GM12878 (cell line): Measurements from ENCODE around the gene PIPOX. TPM values are rescaled to one million over a fixed set of nuclear protein-coding genes. Genes with fewer than 3 reads are reported as not detected.

Source experiments
- ATAC-seq: fragments of 200-7000 bp; cut with Tn5 transposase; 3 replicates; pipeline ENCODE4 v1.9.1; 2020; ENCODE audit warnings: mild to moderate bottlenecking, moderate library complexity
- BruUV-seq: library from RNA; stranded (reverse); fragments of 400-500 nt; replicated peaks from 2 replicates; lab custom pipeline; 2021; lab: Mats Ljungman, UMichigan
- CTCF ChIA-PET: fragments of 300-600 bp; sonication (Branson Sonifier 250); formaldehyde crosslinking; extraction: SDS; loops from one replicate; lab custom pipeline; 2021; ENCODE audit warnings: inconsistent platforms; lab: Yijun Ruan, JAX
- POLR2A ChIA-PET: fragments of 350-600 bp; formaldehyde crosslinking; extraction: SDS; loops from one replicate; lab custom pipeline; 2021; ENCODE audit warnings: inconsistent platforms; lab: Charles Lee
- RAD21 ChIA-PET: fragments of 300-600 bp; sonication (Branson Sonifier 250); formaldehyde crosslinking; loops from one replicate; lab custom pipeline; 2023; ENCODE audit warnings: antibody characterized with exemption; ENCODE audit not compliant: unreplicated experiment; lab: Charles Lee
- SMC1A ChIA-PET: fragments of 300-600 bp; sonication (Branson Sonifier 250); formaldehyde crosslinking; loops from one replicate; lab custom pipeline; 2023; ENCODE audit not compliant: unreplicated experiment, uncharacterized antibody; lab: Charles Lee
- DNase-seq: peaks from one replicate; pipeline ENCODE4 v3.0.0-alpha.2; 2011; ENCODE audit warnings: low read depth, low spot score
- FAIRE-seq: peaks from 3 replicates; lab custom pipeline; 2011; peaks lifted over from hg19 to GRCh38; lab: Jason Lieb, UNC
- H2AFZ ChIP-seq: 2 replicates; pipeline ENCODE4 v1.6.0; 2011; ENCODE audit warnings: low read depth, low read length, control low read depth; ENCODE audit not compliant: control insufficient read depth
- H3K27ac ChIP-seq: 2 replicates; pipeline ENCODE4 v1.5.1; 2011; ENCODE audit warnings: control low read depth; ENCODE audit not compliant: control insufficient read depth, insufficient read depth
- H3K27me3 ChIP-seq, 2 experiments: replicated peaks in 1 of 2; 2 replicates each; pipeline versions ENCODE4 v1.6.0 to v1.6.1; 2011; ENCODE audit warnings: low read length in 1 of 2; ENCODE audit not compliant: control insufficient read depth in 2 of 2, insufficient read depth in 2 of 2
- H3K36me3 ChIP-seq, 2 experiments: 2 replicates each; pipeline ENCODE4 v1.5.1; 2011; ENCODE audit warnings: low read length in 1 of 2; ENCODE audit not compliant: control insufficient read depth in 2 of 2, insufficient read depth in 2 of 2
- H3K4me1 ChIP-seq: 2 replicates; pipeline ENCODE4 v1.6.1; 2011; ENCODE audit warnings: mild to moderate bottlenecking, low read length, moderate library complexity, mixed read lengths; ENCODE audit not compliant: control insufficient read depth, insufficient read depth
- H3K4me2 ChIP-seq: 2 replicates; pipeline ENCODE4 v1.6.0; 2011; ENCODE audit warnings: control low read depth; ENCODE audit not compliant: control insufficient read depth, insufficient read depth
- H3K4me3 ChIP-seq: fragments of 200-600 bp; sonication (generic); 2 replicates; pipeline ENCODE4 v1.5.1; 2016
- H3K79me2 ChIP-seq: 2 replicates; pipeline ENCODE4 v1.6.0; 2011; ENCODE audit warnings: low read length; ENCODE audit not compliant: control insufficient read depth, insufficient read depth
- H3K9ac ChIP-seq: 2 replicates; pipeline ENCODE4 v1.8.0; 2011; ENCODE audit warnings: low read length, control low read depth, mixed read lengths; ENCODE audit not compliant: control insufficient read depth, insufficient read depth
- H3K9me3 ChIP-seq: replicated peaks from 3 replicates; pipeline ENCODE4 v1.5.1; 2011; ENCODE audit warnings: mild to moderate bottlenecking, low read length; ENCODE audit not compliant: control insufficient read depth, insufficient read depth
- H4K20me1 ChIP-seq: 2 replicates; pipeline ENCODE4 v1.6.0; 2011; ENCODE audit not compliant: control insufficient read depth, insufficient read depth
- ATF7 ChIP-seq: fragments of 450-650 bp; IDR thresholded peaks from 2 replicates; pipeline ENCODE4 v1.6.1; 2016; ENCODE audit warnings: low read depth, mild to moderate bottlenecking
- ESRRA ChIP-seq: IDR thresholded peaks from 2 replicates; pipeline ENCODE4 v1.6.1; 2012; ENCODE audit warnings: mild to moderate bottlenecking, low read length, improper control_type of control experiment
- FOS ChIP-seq: IDR thresholded peaks from 3 replicates; pipeline ENCODE4 v1.6.1; 2011; ENCODE audit warnings: borderline replicate concordance; ENCODE audit not compliant: insufficient read length; ENCODE audit errors: extremely low read depth
- IKZF2 ChIP-seq, 2 experiments: fragments of 450-650 bp; IDR thresholded peaks; 2 replicates each; pipeline ENCODE4 v1.6.1; 2017; ENCODE audit warnings: mild to moderate bottlenecking in 2 of 2, moderate library complexity in 2 of 2
- SMARCA5 ChIP-seq: fragments of 450-650 bp; IDR thresholded peaks from 2 replicates; pipeline ENCODE4 v1.6.1; 2017; ENCODE audit warnings: mild to moderate bottlenecking
- TARDBP ChIP-seq: IDR thresholded peaks from 2 replicates; pipeline ENCODE4 v1.6.1; 2016; ENCODE audit warnings: borderline replicate concordance
- TCF3 ChIP-seq: IDR thresholded peaks from 2 replicates; pipeline ENCODE4 v1.6.1; 2012; ENCODE audit warnings: low read depth, mild to moderate bottlenecking, low read length, borderline replicate concordance; ENCODE audit not compliant: insufficient read depth
- ZZZ3 ChIP-seq: IDR thresholded peaks from 2 replicates; pipeline ENCODE4 v1.6.1; 2011; ENCODE audit warnings: low read depth; ENCODE audit not compliant: control insufficient read depth, insufficient read length
- WGBS: methylation state at CpG from one replicate; pipeline ENCODE4 v1.1.6; 2016; ENCODE audit warnings: low lambda C conversion rate; ENCODE audit not compliant: insufficient replicate concordance, insufficient coverage; ENCODE audit errors: missing lambda C conversion rate; 5-methylcytosine and 5-hydroxymethylcytosine counted together
- in situ Hi-C: fragments of 300-500 bp; cut with MboI; formaldehyde crosslinking; loops from 9 replicates; pipeline ENCODE4 v1.14.3; 2018; ENCODE audit warnings: mixed read lengths
- intact Hi-C: fragments of 100-400 bp; cut with micrococcal nuclease; formaldehyde crosslinking; loops from one replicate; pipeline ENCODE4 v1.14.2; 2022; ENCODE audit not compliant: unreplicated experiment
- polyA plus RNA-seq, 11 experiments: library from polyadenylated mRNA; depleted of rRNA in 4 of 11; unstranded in 6 of 11; stranded (reverse) in 5 of 11; fragments of >200 nt; fragmentation: Nextera tagmentation in 4 of 11; fragmentation: Illumina TruSeq in 1 of 11; extraction: Ambion mirVana in 4 of 11; extraction: Trizol in 1 of 11; gene quantifications; 1 replicate in 1 of 11; 2 replicates in 10 of 11; pipeline versions ENCODE4 v1.2.1 to v1.2.3, GENCODE V29; 2011 to 2016; ENCODE audit warnings: inconsistent platforms in 2 of 11, missing spikeins in 2 of 11, low read depth in 1 of 11
- total RNA-seq, 4 experiments: library from RNA; depleted of rRNA in 3 of 4; stranded (reverse); fragments of >200 nt in 3 of 4; fragmentation: Illumina TruSeq in 1 of 4; extraction: Trizol in 1 of 4; gene quantifications; 2 replicates each; pipeline versions ENCODE4 v1.2.1 to v1.2.3, GENCODE V29; 2013 to 2021
- TF ChIP-seq, protein P1 (sequence below): fragments of 450-650 bp; IDR thresholded peaks from 2 replicates; pipeline ENCODE4 v1.6.1; 2017; ENCODE audit warnings: antibody characterized with exemption, mild to moderate bottlenecking, moderate library complexity

PIPOX gene
- total and polyA plus RNA-seq, 10 of the 15 experiments (the other 5 are each of a cell fraction or from before 2014, with no cell fraction given): 0.22 to 1.4 (median 0.56) TPM; not detected in 1

DNA sequence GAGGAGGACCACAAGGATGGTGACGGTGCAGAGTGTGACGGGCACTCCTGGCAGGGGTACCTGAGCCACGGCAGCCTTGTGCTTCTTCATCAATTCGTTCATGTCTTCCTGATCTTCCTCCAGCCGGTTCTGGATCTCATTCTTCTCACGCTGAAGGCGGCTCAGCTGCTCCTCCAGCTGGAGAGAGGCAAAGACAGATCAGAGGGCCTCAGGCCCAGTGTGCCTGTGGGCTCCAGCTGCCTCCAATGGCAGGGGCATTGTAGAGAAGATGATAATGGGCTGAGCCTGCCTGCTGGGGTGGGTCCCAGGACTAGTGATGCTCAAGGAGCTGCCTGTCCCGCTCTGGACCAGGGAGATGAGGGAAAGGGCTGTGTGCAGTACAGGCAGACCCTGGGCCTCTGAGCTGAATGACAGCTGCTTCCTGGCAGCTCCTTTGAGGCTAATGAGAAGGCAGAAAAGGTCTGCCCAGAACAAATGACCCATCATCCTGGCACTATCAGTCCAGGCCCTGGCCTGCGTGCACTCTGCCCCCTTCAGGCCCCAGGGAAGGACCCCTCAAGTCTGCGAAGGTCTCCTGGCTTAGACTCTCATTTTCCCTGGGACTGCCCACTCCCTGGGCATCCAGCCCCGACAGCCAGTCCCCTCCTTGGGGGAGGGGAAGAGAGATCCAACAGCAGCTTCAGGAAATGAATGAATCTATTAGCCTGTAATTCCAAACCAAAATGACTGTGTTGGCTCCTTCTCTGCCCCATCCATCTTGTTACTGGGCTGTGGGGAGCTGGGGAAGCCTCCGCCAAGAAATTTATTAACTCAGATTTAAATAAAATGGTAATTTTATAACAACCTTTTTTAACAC lies 48.0 kb downstream of the PIPOX start:
- FAIRE-seq: no peak
- in situ Hi-C loops: no loop called here
- H3K9ac ChIP-seq: no peak overlapping the region

More for the DNA sequence above, 48.0 kb downstream of the PIPOX start:
- H3K9me3 ChIP-seq: no peaks in the 10 kb centered on the region
- TF ChIP-seq ESRRA (no peak), ZZZ3 (no peak), ATF7 (no peak), SMARCA5 (no peak), FOS (no peak), TCF3 (no peak), IKZF2 (IDR thresholded peaks at IDR 0.05) (no peak), TARDBP (no peak)
- TF ChIP-seq, protein P1, sequence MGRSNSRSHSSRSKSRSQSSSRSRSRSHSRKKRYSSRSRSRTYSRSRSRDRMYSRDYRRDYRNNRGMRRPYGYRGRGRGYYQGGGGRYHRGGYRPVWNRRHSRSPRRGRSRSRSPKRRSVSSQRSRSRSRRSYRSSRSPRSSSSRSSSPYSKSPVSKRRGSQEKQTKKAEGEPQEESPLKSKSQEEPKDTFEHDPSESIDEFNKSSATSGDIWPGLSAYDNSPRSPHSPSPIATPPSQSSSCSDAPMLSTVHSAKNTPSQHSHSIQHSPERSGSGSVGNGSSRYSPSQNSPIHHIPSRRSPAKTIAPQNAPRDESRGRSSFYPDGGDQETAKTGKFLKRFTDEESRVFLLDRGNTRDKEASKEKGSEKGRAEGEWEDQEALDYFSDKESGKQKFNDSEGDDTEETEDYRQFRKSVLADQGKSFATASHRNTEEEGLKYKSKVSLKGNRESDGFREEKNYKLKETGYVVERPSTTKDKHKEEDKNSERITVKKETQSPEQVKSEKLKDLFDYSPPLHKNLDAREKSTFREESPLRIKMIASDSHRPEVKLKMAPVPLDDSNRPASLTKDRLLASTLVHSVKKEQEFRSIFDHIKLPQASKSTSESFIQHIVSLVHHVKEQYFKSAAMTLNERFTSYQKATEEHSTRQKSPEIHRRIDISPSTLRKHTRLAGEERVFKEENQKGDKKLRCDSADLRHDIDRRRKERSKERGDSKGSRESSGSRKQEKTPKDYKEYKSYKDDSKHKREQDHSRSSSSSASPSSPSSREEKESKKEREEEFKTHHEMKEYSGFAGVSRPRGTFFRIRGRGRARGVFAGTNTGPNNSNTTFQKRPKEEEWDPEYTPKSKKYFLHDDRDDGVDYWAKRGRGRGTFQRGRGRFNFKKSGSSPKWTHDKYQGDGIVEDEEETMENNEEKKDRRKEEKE: no peak
- no peaks in the 10 kb centered on the region for H3K79me2 ChIP-seq
- no TSS peak for BruUV-seq
- no peaks in the 10 kb centered on the region for H3K27me3 ChIP-seq
- SMC1A ChIA-PET: interaction anchor here (0.8 to 1.0 kb wide), 2 partner anchors 26 to 125 kb away, joined by 3 to 6 read pairs; no protein-coding TSS in a partner anchor
- POLR2A ChIA-PET: interaction anchor here (0.6 kb wide), 1 partner anchor 120 kb away, joined by 3 read pairs; no protein-coding TSS in a partner anchor
- H3K36me3 ChIP-seq: peaks cover 6 to 25% of the 10 kb centered on the region in 2 experiments; a peak in 3 of 4 replicates
- RAD21 ChIA-PET: interaction anchor here (1.0 kb wide), 1 partner anchor 125 kb away, joined by 4 read pairs; no protein-coding TSS in a partner anchor
- H3K27ac ChIP-seq: no peak overlapping the region
- no peak overlapping the region for H3K4me3 ChIP-seq
- no peaks in the 10 kb centered on the region for H3K4me1 ChIP-seq
- H3K4me2 ChIP-seq: no peak overlapping the region
- ATAC-seq: no peak
- intact Hi-C loops: no loop called here
- H2AFZ ChIP-seq: no peak overlapping the region
- no peak for DNase-seq
- CTCF ChIA-PET: interaction anchor here (1.2 to 2.9 kb wide), 3 partner anchors 26 to 126 kb away, joined by 3 to 9 read pairs (median 9); no protein-coding TSS in a partner anchor
- no peaks in the 10 kb centered on the region for H4K20me1 ChIP-seq
- 86% methylated on average over 12 of the region's 12 CpGs for WGBS
